Endothelial cell (in vitro differentiated cells): ENCODE measurements around the gene IGHMBP2. TPM values are rescaled to one million over a fixed set of nuclear protein-coding genes. Genes with fewer than 3 reads are reported as not detected.

ENCODE experiments used
- DNase-seq: peaks from one replicate; pipeline ENCODE4 v3.0.0; 2021; ENCODE audit warnings: low spot score
- H3K27ac Mint-ChIP-seq: one replicate; pipeline ENCODE4 v1.8.0; 2021; ENCODE audit warnings: mixed read lengths, inconsistent platforms; ENCODE audit not compliant: unreplicated experiment
- H3K27me3 Mint-ChIP-seq: one replicate; pipeline ENCODE4 v1.8.0; 2021; ENCODE audit warnings: mild to moderate bottlenecking, moderate library complexity, mixed read lengths, inconsistent platforms; ENCODE audit not compliant: unreplicated experiment
- H3K36me3 Mint-ChIP-seq: one replicate; pipeline ENCODE4 v1.8.0; 2021; ENCODE audit warnings: mild to moderate bottlenecking, low read depth, mixed read lengths, inconsistent platforms; ENCODE audit not compliant: unreplicated experiment
- H3K4me1 Mint-ChIP-seq: one replicate; pipeline ENCODE4 v1.8.0; 2021; ENCODE audit warnings: mild to moderate bottlenecking, mixed read lengths, inconsistent platforms; ENCODE audit not compliant: unreplicated experiment
- H3K4me3 Mint-ChIP-seq: one replicate; pipeline ENCODE4 v1.8.0; 2021; ENCODE audit warnings: mild to moderate bottlenecking, mixed read lengths, inconsistent platforms; ENCODE audit not compliant: unreplicated experiment
- H3K9me3 Mint-ChIP-seq: one replicate; pipeline ENCODE4 v1.8.0; 2021; ENCODE audit warnings: mixed read lengths, inconsistent platforms; ENCODE audit not compliant: unreplicated experiment
- total RNA-seq: library from RNA; stranded (reverse); fragmentation: NEBNext Ultra II Directional; extraction: Animal tissue kit (Norgen Biotek cat#: 25700); gene quantifications from one replicate; pipeline ENCODE4 v1.2.1, GENCODE V29; 2021; ENCODE audit not compliant: unreplicated experiment
- TF ChIP-seq, protein P1 (sequence below): fragments of 200-600 bp; sonication (generic); IDR thresholded peaks from one replicate; pipeline ENCODE4 v1.5.0; 2021; ENCODE audit warnings: antibody characterized with exemption; ENCODE audit not compliant: unreplicated experiment

Gene IGHMBP2
- total RNA-seq, 1 donor from 2014 or later, result 14.1 TPM

DNA sequence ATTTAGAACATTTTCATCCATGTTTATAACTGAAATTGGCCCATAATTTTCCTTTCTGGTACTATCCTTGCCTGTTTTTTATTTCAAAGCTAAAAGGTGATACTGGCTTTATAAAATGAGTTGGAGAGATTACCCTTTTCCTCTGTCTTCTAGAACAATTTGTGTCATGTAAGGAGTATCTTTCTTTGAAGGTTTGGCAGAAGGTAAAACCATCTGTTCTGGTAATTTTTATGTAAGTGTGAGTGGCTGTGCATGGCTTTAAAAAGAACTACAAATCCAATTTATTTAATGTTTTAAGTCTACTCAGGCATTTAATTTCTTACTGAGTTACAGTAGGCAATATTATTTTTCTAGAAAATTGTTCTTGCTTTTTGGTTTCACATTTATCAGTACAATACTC lies 84.8 kb downstream of the IGHMBP2 start:
- peaks cover 2% of the 10 kb centered on the region for H3K27me3 Mint-ChIP-seq
- H3K4me3 Mint-ChIP-seq, result no peak overlapping the region
- H3K27ac Mint-ChIP-seq, result no peak overlapping the region

More for the DNA sequence above, 84.8 kb downstream of the IGHMBP2 start:
- Mint-ChIP-seq H3K36me3 (peaks cover 8% of the 10 kb centered on the region), H3K9me3 (peaks cover 7% of the 10 kb centered on the region), H3K4me1 (peaks cover 2% of the 10 kb centered on the region)
- TF ChIP-seq, protein P1, sequence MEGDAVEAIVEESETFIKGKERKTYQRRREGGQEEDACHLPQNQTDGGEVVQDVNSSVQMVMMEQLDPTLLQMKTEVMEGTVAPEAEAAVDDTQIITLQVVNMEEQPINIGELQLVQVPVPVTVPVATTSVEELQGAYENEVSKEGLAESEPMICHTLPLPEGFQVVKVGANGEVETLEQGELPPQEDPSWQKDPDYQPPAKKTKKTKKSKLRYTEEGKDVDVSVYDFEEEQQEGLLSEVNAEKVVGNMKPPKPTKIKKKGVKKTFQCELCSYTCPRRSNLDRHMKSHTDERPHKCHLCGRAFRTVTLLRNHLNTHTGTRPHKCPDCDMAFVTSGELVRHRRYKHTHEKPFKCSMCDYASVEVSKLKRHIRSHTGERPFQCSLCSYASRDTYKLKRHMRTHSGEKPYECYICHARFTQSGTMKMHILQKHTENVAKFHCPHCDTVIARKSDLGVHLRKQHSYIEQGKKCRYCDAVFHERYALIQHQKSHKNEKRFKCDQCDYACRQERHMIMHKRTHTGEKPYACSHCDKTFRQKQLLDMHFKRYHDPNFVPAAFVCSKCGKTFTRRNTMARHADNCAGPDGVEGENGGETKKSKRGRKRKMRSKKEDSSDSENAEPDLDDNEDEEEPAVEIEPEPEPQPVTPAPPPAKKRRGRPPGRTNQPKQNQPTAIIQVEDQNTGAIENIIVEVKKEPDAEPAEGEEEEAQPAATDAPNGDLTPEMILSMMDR, result no peak
- no peak for DNase-seq

Other genes starting within 250 kb of the IGHMBP2 start
- gene GAL, start 219.3 kb upstream of the IGHMBP2 start, total RNA-seq, result 15.9 TPM
- gene TESMIN, start 152.4 kb upstream of the IGHMBP2 start, total RNA-seq, result 3.4 TPM
- gene CPT1A, start 62.0 kb upstream of the IGHMBP2 start, total RNA-seq, result 0.36 TPM
- gene MRPL21, start 59 bp upstream of the IGHMBP2 start, total RNA-seq, result 54.4 TPM
- not detected for gene MRGPRD, start 77.1 kb downstream of the IGHMBP2 start, total RNA-seq
- 0.54 TPM for gene MRGPRF, start 109.4 kb downstream of the IGHMBP2 start, total RNA-seq
- gene TPCN2, start 145.0 kb downstream of the IGHMBP2 start, total RNA-seq, result 31.4 TPM